ENCODE results near the gene SCAPER.
"Not testable (repeated sequence)": the region's sequence is repeated elsewhere in the genome, so short reads cannot be mapped to it uniquely, and the experiment has no call there.

The SCAPER gene

DNA sequence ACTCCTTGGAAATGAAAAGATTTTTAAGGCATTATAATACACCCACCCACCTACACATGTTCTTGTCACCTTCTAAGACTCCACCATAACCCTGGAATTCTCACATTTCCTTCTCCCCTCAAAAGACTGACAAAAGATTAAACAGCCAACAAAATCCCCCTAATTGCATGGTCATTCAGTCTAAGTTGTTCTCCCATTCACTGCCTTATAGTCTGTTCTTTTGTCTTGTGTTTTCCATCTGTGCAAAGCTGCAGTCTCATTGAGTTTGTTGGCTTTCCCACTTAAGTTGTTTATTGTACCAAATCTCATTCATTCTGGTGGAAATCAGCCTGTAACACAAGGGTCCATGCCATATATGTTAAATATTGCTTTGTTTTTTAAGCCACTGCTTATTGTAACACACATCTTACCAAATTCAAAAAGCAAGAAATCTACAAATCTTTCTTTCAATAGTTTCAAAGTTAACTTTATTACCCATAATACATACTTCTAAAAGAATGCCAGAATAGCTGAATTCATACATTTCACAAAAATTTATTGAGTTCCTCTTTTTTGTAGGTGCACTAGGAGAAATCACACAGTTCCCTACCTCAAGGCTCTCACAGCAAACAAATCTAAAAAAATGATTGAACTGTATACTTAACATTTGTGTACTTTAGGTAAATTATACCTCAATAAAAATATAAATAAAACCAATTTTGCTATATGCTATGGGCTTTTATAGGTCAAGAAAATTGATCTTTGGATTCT, 24.0 kb upstream of the SCAPER start:
- DNase-seq = no peak

DNA sequence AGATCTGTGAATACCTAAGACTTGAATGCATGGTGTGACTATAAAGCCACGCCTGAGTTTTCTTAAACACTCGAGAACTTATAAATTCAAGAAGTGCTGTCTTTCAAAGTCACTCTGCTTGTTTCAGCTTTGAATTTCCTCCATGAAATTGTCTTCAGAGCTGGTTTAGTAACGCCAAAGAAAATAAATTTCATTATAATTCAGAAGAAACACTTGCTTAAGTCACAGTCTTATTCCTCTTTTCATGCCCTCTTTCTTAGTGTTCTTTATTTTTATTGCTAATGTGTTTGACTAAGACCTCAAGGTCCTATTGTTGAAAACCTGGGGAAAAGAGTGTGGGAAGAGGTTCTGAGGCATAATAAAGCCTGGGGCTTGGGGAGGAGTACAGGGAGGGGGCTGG, 23.1 kb upstream of the SCAPER start:
- in situ Hi-C loops (cut with HindIII; ENCODE audit: low pct_ligation_motif_present, low pct_unique_long_range_greater_than_20kb, low sequenced_read_pairs) = no loop called here
- DNase-seq = no peak

More for the DNA sequence above, 24.0 kb upstream of the SCAPER start:
- in situ Hi-C loops (cut with HindIII; ENCODE audit: low pct_ligation_motif_present, low pct_unique_long_range_greater_than_20kb, low sequenced_read_pairs) = no loop called here

DNA sequence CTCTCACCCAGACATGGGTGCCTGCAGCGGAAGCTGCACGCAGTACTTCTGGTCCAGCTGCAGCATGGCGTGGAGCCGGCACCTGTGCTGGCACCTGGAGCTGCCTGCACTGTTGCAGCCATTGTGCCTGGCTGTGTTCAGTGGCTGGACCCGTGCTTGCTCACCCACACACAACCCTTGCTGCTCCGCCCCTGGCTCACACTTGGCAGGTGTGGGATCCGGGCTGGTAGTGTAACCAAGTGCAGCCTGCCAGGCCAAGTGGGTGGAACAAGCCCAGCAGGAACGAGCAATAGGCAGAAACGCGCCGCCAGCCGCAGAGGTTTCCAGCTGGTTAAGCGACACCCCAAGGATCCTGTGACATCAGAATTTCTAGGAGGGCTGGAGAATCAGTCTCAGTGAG, 11.2 kb upstream of the SCAPER start:
- in situ Hi-C loops (cut with HindIII; ENCODE audit: low pct_ligation_motif_present, low pct_unique_long_range_greater_than_20kb, low sequenced_read_pairs) = no loop called here
- no peak for DNase-seq

DNA sequence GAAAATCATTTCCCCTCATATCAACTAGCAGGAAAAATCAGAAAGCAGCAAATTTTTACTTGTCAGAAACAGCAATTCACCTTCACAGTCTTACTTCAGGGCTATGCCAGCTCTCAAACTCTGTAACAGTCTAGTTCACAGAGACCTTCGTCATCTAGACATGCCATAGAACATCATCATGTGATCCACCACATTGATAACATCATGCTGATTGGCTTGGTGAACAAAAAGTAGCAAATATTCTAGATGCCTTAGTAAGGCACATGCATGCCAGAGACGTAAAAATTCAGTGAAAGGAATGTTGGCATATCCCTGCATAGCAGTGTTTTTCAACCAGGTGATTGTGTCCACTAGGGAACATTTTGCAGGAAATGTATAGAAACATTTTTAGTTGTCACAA, 8.6 kb upstream of the SCAPER start:
- no peak for DNase-seq
- in situ Hi-C loops (cut with HindIII; ENCODE audit: low pct_ligation_motif_present, low pct_unique_long_range_greater_than_20kb, low sequenced_read_pairs) = no loop called here

DNA sequence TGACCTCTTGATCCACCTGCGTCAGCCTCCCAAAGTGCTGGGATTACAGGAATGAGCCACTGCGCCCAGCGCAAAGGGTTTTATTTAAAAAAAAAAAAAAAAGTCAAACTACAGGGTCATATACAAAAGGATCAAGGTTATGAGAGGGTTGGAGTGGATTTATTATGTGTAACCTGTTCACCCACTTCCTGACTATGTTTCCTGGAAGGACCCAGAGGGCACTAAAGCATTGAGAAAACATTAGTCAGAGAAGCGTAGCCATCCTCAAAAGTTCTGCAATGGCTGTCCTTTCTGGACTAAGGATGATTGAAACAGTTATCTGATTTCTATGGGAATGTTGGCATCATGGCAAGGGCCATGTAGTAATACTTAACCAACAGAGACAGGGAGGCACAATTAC, 7.3 kb upstream of the SCAPER start:
- in situ Hi-C loops (cut with HindIII; ENCODE audit: low pct_ligation_motif_present, low pct_unique_long_range_greater_than_20kb, low sequenced_read_pairs) = no loop called here
- no peak for DNase-seq

DNA sequence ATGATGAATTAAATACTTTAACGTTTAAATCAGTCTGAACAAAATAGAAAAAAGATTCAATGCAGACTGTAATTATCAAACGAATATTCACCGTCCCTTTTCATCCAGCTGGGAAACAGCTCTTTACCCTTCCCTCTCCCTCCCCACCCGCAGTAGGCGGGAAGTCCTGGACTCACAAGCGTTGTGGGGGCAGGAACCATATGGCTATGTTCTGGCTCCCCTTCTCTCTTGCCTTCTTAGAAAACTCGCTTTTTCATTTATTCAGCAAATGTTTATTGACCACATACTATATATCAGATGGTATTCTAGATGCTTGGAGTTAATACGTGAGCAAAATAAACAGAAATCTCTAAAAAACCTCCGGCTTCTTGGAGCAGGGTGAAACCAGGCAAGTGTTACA, 715 bp upstream of the SCAPER start:
- DNase-seq = no peak
- in situ Hi-C loops (cut with HindIII; ENCODE audit: low pct_ligation_motif_present, low pct_unique_long_range_greater_than_20kb, low sequenced_read_pairs) = no loop called here

DNA sequence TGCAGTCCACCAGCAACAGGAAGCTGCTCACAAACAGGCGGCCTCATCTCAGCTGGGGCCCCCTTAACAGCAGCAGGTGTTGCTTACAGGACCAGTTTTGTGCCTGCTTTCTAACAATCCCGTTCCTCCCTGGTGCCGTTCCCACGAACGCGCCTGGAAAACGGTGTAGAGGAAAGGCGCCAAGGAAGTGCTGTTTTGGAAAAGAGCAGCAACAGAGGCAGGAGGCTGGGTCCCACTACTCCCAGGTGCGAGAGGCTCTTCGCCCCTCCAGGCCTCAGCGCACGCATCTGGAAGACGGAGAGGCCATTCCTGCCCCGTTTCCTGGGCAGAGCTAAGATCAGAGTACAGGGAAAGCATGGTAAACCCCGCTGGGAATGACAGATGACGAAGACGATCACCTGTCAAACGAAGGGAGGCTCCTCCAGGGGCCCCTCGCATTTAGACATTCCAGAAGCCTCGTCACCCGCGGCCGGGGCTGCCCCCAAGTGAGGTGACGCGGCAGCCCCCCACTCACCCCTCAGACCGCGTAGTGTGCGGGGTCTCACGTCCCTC, 603 bp downstream of the SCAPER start:
- in situ Hi-C loops (cut with HindIII; ENCODE audit: low pct_ligation_motif_present, low pct_unique_long_range_greater_than_20kb, low sequenced_read_pairs) = no loop called here
- DNase-seq = peak; percentile 27

DNA sequence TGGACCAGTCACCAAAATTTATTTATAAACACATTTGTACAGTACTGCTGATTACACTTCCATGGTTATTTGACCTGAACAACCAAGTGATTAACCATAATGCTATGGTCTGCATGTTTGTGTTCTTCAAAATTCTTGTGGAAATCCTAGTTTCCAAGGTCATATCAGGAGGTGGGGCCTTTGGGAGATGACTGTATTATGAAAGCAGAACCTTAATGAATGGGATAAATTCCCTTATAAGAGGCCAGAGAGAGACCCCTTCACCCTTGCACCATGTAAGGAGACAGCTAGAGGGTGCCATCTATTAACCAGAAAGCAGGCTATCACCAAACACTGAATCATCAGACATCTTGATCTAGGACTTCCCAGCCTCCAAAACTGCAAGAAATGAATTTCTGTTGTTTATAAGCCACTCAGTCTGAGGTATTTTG, 1.9 kb downstream of the SCAPER start:
- DNase-seq = peak; percentile 25
- in situ Hi-C loops (cut with HindIII; ENCODE audit: low pct_ligation_motif_present, low pct_unique_long_range_greater_than_20kb, low sequenced_read_pairs) = no loop called here

DNA sequence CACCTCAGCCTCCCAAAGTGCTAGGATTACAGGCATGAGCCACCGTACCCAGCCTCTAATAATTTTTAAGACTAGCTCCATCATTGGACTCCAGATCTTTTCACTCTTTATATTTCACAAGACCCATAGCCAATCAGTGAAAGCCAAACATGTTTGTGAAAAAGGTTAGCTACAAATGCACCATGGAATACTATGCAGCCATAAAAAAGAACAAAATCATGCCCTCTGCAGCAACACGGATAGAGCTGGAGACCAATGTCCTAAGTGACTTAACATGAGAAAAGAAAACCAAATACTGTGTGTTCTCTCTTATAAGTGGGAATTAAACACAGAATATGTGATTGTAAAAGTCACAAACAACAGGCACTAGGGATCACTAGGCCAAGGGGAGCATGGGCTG, 3.2 kb downstream of the SCAPER start:
- in situ Hi-C loops (cut with HindIII; ENCODE audit: low pct_ligation_motif_present, low pct_unique_long_range_greater_than_20kb, low sequenced_read_pairs) = no loop called here
- DNase-seq = no peak

DNA sequence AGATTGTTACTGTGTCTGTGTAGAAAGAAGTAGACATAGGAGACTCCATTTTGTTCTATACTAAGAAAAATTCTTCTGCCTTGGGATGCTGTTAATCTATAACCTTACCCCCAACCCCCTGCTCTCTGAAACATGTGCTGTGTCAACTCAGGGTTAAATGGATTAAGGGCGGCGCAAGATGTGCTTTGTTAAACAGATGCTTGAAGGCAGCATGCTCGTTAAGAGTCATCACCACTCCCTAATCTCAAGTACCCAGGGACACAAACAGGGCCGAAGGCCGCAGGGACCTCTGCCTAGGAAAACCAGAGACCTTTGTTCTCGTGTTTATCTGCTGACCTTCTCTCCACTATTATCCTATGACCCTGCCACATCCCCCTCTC, 5.2 kb downstream of the SCAPER start:
- in situ Hi-C loops (cut with HindIII; ENCODE audit: low pct_ligation_motif_present, low pct_unique_long_range_greater_than_20kb, low sequenced_read_pairs); DNase-seq: not testable (repeated sequence)

DNA sequence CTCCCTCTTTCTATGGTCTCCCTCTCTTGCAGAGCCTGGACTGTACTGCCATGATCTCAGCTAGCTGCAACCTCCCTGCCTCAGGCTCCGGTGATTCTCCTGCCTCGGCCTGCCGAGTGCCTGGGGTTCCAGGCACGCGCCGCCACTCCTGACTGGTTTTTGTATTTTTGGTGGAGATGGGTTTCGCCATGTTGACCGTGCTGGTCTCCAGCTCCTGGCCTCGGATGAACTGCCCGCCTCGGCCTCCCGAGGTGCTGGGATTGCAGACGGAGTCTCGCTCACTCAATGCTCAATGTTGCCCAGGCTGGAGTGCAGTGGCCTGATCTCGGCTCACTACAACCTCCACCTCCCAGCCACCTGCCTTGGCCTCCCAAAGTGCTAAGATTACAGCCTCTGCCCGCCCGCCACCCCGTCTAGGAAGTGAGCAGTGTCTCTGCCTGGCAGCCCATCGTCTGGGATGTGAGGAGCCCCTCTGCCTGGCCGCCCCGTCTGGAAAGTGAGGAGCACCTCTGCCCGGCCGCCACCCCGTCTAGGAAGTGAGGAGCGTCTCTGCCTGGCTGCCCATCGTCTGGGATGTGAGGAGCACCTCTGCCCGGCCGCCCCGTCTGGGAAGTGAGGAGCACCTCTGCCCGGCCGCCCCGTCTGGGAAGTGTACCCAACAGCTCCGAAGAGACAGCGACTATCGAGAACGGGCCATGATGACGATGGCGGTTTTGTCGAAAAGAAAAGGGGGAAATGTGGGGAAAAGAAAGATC, 5.8 kb downstream of the SCAPER start:
- DNase-seq; in situ Hi-C loops (cut with HindIII; ENCODE audit: low pct_ligation_motif_present, low pct_unique_long_range_greater_than_20kb, low sequenced_read_pairs): not testable (repeated sequence)

DNA sequence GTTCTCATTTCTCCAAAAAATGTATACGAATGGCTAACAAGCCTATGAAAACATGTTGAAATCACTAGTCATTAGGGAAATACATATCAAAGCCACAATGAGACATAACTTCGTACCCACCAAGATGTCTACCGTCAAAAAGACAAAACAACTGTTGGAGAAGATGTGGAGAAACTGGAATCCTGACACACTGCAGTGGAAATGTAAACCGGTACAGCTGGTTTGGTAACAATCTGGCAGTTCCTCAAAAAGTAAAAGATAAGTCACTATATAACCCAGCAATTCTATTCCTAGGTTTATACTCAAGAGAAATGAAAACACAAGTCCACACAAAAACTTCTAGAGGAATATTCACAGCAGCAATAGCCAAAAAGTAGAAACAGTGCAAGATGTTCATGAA, 7.0 kb downstream of the SCAPER start:
- no peak for DNase-seq
- in situ Hi-C loops (cut with HindIII; ENCODE audit: low pct_ligation_motif_present, low pct_unique_long_range_greater_than_20kb, low sequenced_read_pairs) = no loop called here

DNA sequence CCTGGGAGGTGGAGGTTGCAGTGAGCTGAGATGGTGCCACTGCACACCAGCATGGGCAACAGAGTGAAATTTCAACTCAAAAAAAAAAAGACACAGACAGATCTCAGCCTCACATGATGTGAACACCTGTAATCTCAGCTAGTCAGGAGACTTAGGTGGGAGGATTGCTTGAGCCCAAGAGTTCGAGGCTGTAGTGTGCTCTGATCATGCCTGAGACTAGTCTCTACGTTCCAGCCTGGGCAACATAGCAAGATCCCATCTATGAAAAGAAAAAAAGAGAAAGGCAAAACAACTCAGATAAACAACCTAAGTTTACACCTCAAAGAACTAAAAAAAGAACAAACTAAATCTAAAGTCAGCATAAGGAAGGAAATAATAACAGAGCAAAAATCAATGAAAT, 11.0 kb downstream of the SCAPER start:
- no peak for DNase-seq
- in situ Hi-C loops (cut with HindIII; ENCODE audit: low pct_ligation_motif_present, low pct_unique_long_range_greater_than_20kb, low sequenced_read_pairs) = no loop called here

DNA sequence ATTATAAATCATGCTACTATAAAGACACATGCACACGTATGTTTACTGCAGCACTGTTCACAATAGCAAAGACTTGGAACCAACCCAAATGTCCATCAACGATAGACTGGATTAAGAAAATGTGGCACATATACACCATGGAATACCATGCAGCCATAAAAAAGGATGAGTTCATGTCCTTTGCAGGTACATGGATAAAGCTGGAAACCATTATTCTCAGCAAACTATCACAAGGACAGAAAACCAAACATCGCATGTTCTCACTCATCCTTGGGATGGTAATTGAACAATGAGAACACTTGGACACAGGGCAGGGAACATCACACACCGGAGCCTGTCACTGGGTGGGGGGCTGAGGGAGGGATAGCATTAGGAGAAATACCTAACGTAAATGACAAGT, 12.3 kb downstream of the SCAPER start:
- DNase-seq; in situ Hi-C loops (cut with HindIII; ENCODE audit: low pct_ligation_motif_present, low pct_unique_long_range_greater_than_20kb, low sequenced_read_pairs): not testable (repeated sequence)

DNA sequence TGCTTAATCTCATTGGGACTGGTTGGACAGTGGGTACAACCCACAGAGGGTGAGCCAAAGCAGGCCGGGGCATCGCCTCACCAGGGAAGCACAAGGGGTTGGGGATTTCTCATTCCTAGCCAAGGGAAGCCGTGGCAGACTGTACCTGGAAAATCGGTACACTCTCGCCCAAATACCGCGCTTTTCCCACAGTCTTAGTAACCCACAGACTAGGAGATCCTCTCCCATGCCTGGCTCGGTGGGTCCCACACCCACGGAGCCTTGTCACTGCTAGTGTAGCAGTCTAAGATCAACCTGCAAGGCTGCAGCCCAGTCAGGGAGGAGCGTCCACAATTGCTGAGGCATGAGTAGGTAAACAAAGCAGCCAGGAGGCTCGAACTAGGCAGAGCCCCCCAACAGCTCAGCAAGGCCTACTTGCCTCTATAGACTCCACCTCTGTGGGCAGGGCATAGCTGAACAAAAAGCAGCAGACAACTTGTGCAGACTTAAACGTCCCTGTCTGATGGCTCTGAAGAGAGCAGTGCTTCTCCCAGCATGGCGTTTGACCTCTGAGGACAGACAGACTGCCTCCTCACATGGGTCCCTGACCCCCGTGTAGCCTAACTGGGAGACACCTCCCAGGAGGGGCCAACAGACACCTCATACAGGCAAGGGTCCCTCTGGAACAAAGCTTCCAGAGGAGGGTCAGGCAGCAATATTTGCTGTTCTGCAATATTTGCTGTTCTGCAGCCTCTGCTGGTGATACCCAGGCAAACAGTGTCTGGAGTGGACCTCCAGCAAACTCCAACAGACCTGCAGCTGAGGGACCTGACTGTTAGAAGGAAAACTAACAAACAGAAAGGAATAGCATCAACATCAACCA, 17.6 kb downstream of the SCAPER start:
- in situ Hi-C loops (cut with HindIII; ENCODE audit: low pct_ligation_motif_present, low pct_unique_long_range_greater_than_20kb, low sequenced_read_pairs); DNase-seq: not testable (repeated sequence)

DNA sequence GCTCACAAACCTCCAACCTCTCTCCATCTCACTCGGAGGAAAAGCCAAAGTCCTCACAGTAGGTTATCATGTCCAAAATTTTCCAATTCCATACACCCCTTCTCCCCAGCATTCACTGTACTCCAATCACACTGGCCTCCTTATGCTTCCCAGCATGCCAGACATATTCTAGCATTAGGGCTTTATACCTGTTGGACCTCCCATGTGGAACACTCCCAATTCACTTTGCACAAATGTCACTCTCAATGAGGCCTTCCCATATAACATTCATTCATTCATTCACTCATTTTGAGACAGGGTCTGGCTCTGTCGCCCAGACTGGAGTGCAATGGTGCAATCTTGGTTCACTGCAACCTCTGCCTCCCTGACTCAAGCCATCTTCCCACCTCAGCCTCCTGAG, 19.9 kb downstream of the SCAPER start:
- in situ Hi-C loops (cut with HindIII; ENCODE audit: low pct_ligation_motif_present, low pct_unique_long_range_greater_than_20kb, low sequenced_read_pairs) = no loop called here
- DNase-seq = no peak

DNA sequence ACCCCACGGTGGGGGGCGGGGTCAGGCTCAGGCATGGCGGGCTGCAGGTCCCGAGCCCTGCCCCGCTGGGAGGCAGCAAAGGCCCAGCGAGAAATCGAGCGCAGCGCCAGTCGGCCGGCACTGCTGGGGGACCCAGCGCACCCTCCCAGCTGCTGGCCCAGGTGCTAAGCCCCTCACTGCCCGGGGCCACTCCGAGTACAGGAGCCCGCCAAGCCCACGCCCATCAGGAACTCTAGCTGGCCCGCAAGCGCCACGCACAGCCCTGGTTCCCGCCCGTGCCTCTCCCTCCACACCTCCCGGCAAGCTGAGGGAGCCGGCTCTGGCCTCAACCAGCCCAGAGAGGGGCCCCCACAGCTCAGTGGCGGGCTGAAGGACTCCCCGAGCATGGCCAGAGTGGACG, 29.2 kb downstream of the SCAPER start:
- no peak for DNase-seq
- in situ Hi-C loops (cut with HindIII; ENCODE audit: low pct_ligation_motif_present, low pct_unique_long_range_greater_than_20kb, low sequenced_read_pairs) = no loop called here

DNA sequence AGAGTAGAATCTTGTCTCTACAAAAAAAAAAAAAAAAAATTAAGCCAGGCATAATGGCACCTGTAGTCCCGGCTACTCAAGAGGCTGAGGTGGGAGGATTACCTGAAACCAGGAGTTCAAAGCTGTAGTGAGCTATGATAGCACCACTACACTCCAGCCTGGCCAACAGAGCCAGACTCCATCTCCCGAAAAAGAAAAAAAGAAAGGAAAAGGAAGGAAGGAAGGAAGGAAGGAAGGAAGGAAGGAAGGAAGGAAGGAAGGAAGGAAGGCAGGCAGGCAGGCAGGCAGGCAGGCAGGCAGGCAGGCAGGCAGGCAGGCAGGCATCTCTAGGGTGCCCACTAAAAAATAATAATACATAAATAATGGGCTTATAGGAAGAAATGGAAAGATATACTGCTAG, 32.1 kb downstream of the SCAPER start:
- in situ Hi-C loops (cut with HindIII; ENCODE audit: low pct_ligation_motif_present, low pct_unique_long_range_greater_than_20kb, low sequenced_read_pairs); DNase-seq: not testable (repeated sequence)

DNA sequence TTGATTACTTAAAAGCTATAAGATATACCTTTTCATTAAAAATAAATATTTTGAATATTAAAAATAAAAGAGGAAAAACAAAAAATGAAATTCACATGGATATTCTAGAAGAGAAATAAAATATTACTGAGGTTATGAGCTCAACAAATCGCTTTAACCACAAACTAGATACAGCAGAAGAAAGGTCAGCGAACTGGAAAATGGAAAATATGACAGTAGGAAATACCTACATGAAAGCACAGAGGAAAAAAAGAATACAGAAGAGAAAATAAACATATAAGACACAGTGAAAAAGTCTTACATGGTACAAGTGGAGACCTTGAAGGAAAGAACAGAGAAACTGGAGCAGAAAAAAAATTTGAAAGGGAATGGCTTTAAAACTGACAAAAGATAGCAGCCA, 33.2 kb downstream of the SCAPER start:
- in situ Hi-C loops (cut with HindIII; ENCODE audit: low pct_ligation_motif_present, low pct_unique_long_range_greater_than_20kb, low sequenced_read_pairs) = no loop called here
- no peak for DNase-seq
